Vagina (tissue), 2 donors: ENCODE results near the gene MRI1. TPM values are rescaled to one million over a fixed set of nuclear protein-coding genes. Genes with fewer than 3 reads are reported as not detected.

Experiments
- DNase-seq, 2 donors: peaks; one replicate each; pipeline ENCODE4 v3.0.0-alpha.2; 2017; ENCODE audit errors: extremely low spot score in 2 of 2
- H3K27ac ChIP-seq: fragments of 200-600 bp; sonication (generic); one replicate; pipeline ENCODE4 v1.5.1; 2019
- H3K27me3 ChIP-seq: fragments of 200-600 bp; sonication (generic); one replicate; pipeline ENCODE4 v1.5.1; 2019
- H3K36me3 ChIP-seq, 2 donors: fragments of 200-600 bp; sonication (generic); one replicate each; pipeline ENCODE4 v1.5.1; 2017 to 2019
- H3K4me1 ChIP-seq: fragments of 200-600 bp; sonication (generic); one replicate; pipeline ENCODE4 v1.5.1; 2019
- H3K4me3 ChIP-seq, 2 donors: fragments of 200-600 bp; sonication (generic); 1 replicate in 1 of 2; 2 replicates in 1 of 2; pipeline ENCODE4 v1.5.1; 2016 to 2019
- H3K9me3 ChIP-seq: fragments of 200-600 bp; sonication (generic); one replicate; pipeline ENCODE4 v1.5.1; 2019
- POLR2A ChIP-seq, 2 donors: fragments of 450-650 bp; IDR thresholded peaks; one replicate each; pipeline ENCODE4 v1.6.1; 2017; ENCODE audit warnings: antibody characterized with exemption in 2 of 2, mild to moderate bottlenecking in 2 of 2, moderate library complexity in 2 of 2
- POLR2AphosphoS5 ChIP-seq, 2 donors: sonication (generic); formaldehyde crosslinking; IDR thresholded peaks; one replicate each; pipeline ENCODE4 v1.9.0; 2017; ENCODE audit warnings: antibody characterized with exemption in 2 of 2, mild to moderate bottlenecking in 2 of 2, low read depth in 1 of 2; ENCODE audit not compliant: insufficient read depth in 1 of 2
- intact Hi-C: fragments of 100-400 bp; cut with DNase I; formaldehyde crosslinking; loops from one replicate; pipeline ENCODE4 v1.15.1; 2023
- total RNA-seq: library from RNA; depleted of rRNA; stranded (reverse); fragments of >200 nt; gene quantifications from one replicate; pipeline ENCODE4 v1.2.3, GENCODE V29; 2016
- TF ChIP-seq, protein P1 (sequence below), 3 experiments: fragments of 450-650 bp in 2 of 3; fragments of 200-600 bp in 1 of 3; sonication (generic) in 1 of 3; IDR thresholded peaks; one replicate each; pipeline ENCODE4 v1.5.1; 2017 to 2019; ENCODE audit warnings: antibody characterized with exemption in 3 of 3, mild to moderate bottlenecking in 2 of 3, moderate library complexity in 2 of 3

The MRI1 gene
- total RNA-seq, 1 donor from 2014 or later = 69.0 TPM

GRCh38 chr19:13781547-13781946 is 17.2 kb downstream of the MRI1 start:
- TF ChIP-seq, protein P1, sequence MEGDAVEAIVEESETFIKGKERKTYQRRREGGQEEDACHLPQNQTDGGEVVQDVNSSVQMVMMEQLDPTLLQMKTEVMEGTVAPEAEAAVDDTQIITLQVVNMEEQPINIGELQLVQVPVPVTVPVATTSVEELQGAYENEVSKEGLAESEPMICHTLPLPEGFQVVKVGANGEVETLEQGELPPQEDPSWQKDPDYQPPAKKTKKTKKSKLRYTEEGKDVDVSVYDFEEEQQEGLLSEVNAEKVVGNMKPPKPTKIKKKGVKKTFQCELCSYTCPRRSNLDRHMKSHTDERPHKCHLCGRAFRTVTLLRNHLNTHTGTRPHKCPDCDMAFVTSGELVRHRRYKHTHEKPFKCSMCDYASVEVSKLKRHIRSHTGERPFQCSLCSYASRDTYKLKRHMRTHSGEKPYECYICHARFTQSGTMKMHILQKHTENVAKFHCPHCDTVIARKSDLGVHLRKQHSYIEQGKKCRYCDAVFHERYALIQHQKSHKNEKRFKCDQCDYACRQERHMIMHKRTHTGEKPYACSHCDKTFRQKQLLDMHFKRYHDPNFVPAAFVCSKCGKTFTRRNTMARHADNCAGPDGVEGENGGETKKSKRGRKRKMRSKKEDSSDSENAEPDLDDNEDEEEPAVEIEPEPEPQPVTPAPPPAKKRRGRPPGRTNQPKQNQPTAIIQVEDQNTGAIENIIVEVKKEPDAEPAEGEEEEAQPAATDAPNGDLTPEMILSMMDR (IDR thresholded peaks at IDR 0.05) = no peak
- peak; percentile 56 to 65 for TF ChIP-seq POLR2AphosphoS5 (IDR thresholded peaks at IDR 0.05; ENCODE audit: insufficient read depth in 1 of 2, low read depth in 1 of 2)
- TF ChIP-seq POLR2A (IDR thresholded peaks at IDR 0.05) = no peak
- no peak for DNase-seq
- intact Hi-C loops = no loop called here

DNA sequence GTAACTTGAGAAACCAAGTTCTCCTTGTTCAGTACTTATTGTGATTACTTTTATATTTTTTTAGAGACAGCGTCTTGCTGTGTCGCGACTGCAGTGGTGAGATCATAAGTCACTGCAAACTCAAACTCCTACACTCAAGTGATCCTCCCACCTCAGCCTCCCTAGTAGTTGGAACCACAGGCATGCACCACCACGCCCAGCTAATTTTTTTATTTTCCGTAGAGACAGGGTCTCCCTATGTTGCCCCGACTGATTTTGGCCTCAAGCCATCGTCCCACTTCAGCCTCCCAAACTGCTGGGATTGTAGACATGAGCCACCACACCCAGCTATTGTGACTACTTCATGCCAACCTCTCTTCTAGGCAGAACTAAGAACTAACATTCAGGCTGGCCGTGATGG is 18.2 kb downstream of the MRI1 start:
- H3K9me3 ChIP-seq = no peaks in the 10 kb centered on the region
- no peak for DNase-seq
- TF ChIP-seq POLR2A (IDR thresholded peaks at IDR 0.05) (no peak), POLR2AphosphoS5 (IDR thresholded peaks at IDR 0.05; ENCODE audit: insufficient read depth in 1 of 2, low read depth in 1 of 2) (no peak)
- TF ChIP-seq, protein P1 (IDR thresholded peaks at IDR 0.05) = no peak
- peaks cover 0 to 23% of the 10 kb centered on the region in 2 donors for H3K36me3 ChIP-seq
- intact Hi-C loops = no loop called here
- no peak overlapping the region for H3K4me3 ChIP-seq
- no peaks in the 10 kb centered on the region for H3K27me3 ChIP-seq
- H3K4me1 ChIP-seq = peaks cover 31% of the 10 kb centered on the region
- H3K27ac ChIP-seq = peak overlapping the region; percentile 66

More at GRCh38 chr19:13781547-13781946, 17.2 kb downstream of the MRI1 start:
- Histone ChIP-seq H3K4me1 (peaks cover 25% of the 10 kb centered on the region), H3K4me3 (no peak overlapping the region), H3K27me3 (no peaks in the 10 kb centered on the region), H3K9me3 (no peaks in the 10 kb centered on the region), H3K27ac (peak overlapping the region; percentile 66), H3K36me3 (peaks cover 0 to 27% of the 10 kb centered on the region in 2 donors)

- H3K36me3 ChIP-seq = peaks cover 0 to 10% of the 10 kb centered on the region in 2 donors
- no peak overlapping the region for H3K4me3 ChIP-seq
- H3K27me3 ChIP-seq = no peaks in the 10 kb centered on the region
- no peak for DNase-seq
- H3K9me3 ChIP-seq = no peaks in the 10 kb centered on the region
- no peak overlapping the region for H3K27ac ChIP-seq
- no peak for TF ChIP-seq POLR2A (IDR thresholded peaks at IDR 0.05)
- TF ChIP-seq, protein P1 (IDR thresholded peaks at IDR 0.05) = no peak
- TF ChIP-seq POLR2AphosphoS5 (IDR thresholded peaks at IDR 0.05; ENCODE audit: insufficient read depth in 1 of 2, low read depth in 1 of 2) = no peak
- H3K4me1 ChIP-seq = peaks cover 42% of the 10 kb centered on the region
- intact Hi-C loops = no loop called here
Observed at GRCh38 chr19:13783565-13784500, 19.5 kb downstream of the MRI1 start.

DNA sequence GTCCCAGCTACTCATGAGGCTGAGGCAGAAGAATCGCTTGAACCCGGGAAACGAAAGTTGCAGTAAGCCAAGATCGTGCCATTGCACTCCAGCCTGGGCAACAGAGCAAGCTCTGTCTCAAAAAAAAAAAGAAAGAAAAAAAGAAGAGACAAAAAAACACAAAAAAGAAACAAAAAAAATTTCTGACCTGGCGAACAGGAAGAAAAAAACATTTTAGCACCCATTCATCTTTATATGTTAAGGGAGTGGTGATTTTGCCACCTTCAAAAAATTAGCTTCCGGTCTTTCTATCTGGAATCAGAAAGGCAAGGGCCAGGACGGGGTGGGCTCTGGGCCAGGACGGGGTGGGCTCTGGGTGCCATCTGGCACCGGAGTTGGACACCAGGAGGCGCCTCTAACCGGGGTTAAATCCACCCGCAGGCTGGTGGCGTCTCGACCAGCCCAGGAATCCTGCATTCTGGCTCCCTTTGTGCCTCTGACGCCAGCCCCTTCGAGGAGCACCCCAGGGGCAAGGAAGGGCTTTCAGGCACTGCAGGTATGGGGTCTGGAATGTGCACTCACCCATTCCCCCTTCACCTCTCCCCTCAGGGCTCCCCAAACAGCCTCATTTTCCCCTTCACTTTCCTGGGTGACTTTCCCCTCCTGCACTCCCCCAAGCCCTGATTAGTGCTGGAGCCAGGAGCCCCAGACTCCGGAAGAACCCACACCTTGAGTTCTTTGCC is 20.6 kb downstream of the MRI1 start:
- H3K27ac ChIP-seq = peak overlapping the region; percentile 36
- intact Hi-C loops = loop anchor here (5.0 kb wide), 1 partner anchor 77 kb away; no protein-coding TSS in a partner anchor

More for the DNA sequence above, 20.6 kb downstream of the MRI1 start:
- H3K4me1 ChIP-seq = peaks cover 47% of the 10 kb centered on the region
- no peaks in the 10 kb centered on the region for H3K9me3 ChIP-seq
- no peak for DNase-seq
- no peaks in the 10 kb centered on the region for H3K27me3 ChIP-seq
- TF ChIP-seq, protein P1 (IDR thresholded peaks at IDR 0.05) = peak; percentile 38 to 54 (median 52)
- TF ChIP-seq POLR2A (IDR thresholded peaks at IDR 0.05) (no peak), POLR2AphosphoS5 (IDR thresholded peaks at IDR 0.05; ENCODE audit: insufficient read depth in 1 of 2, low read depth in 1 of 2) (peak; percentile 20 to 39)
- no peaks in the 10 kb centered on the region for H3K36me3 ChIP-seq
- no peak overlapping the region for H3K4me3 ChIP-seq
